Measurements from ENCODE around the gene MAPRE2.

- TF ChIP-seq POLR2AphosphoS5 (IDR thresholded peaks at IDR 0.05; ENCODE audit: low read depth, low read length) (no peak), DNMT3B (CRISPR knock-in tag; conservative IDR thresholded peaks at IDR 0.05) (no peak), POLR2A (IDR thresholded peaks at IDR 0.05; ENCODE audit: insufficient read depth in 1 of 2, low read depth in 2 of 2, low read length in 2 of 2) (no peak), ZNF282 (IDR thresholded peaks at IDR 0.05; ENCODE audit: partially characterized antibody) (no peak), XBP1 (CRISPR knock-in tag; IDR thresholded peaks at IDR 0.05) (no peak)
- TF ChIP-seq, protein P1, sequence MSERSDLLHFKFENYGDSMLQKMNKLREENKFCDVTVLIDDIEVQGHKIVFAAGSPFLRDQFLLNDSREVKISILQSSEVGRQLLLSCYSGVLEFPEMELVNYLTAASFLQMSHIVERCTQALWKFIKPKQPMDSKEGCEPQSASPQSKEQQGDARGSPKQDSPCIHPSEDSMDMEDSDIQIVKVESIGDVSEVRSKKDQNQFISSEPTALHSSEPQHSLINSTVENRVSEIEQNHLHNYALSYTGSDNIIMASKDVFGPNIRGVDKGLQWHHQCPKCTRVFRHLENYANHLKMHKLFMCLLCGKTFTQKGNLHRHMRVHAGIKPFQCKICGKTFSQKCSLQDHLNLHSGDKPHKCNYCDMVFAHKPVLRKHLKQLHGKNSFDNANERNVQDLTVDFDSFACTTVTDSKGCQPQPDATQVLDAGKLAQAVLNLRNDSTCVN (CRISPR knock-in tag; IDR thresholded peaks at IDR 0.05; ENCODE audit: borderline replicate concordance), result no peak
Observed at GRCh38 chr18:35061804-35062203, 20.6 kb downstream of the MAPRE2 start.

Measured in HepG2 (cell line).